Natural killer cell (primary cell): ENCODE measurements around the gene ST6GALNAC4. TPM values are rescaled to one million over a fixed set of nuclear protein-coding genes. Genes with fewer than 3 reads are reported as not detected.

Experiments
- ATAC-seq, 3 donors: fragments of 150-1000 bp in 2 of 3; fragments of 200-7000 bp in 1 of 3; cut with Tn5 transposase; 1 replicate in 1 of 3; 2 replicates in 2 of 3; pipeline ENCODE4 v1.10.0; 2021; ENCODE audit warnings: mild to moderate bottlenecking in 2 of 3, moderate library complexity in 2 of 3
- DNase-seq, 2 donors: peaks; one replicate each; pipeline versions ENCODE4 v3.0.0 to v3.0.0-alpha.2; 2013 to 2021; ENCODE audit warnings: mixed read lengths in 1 of 2
- H3K27ac ChIP-seq: one replicate; pipeline ENCODE4 v1.5.1; 2013; ENCODE audit warnings: mild to moderate bottlenecking, low read length
- H3K27me3 ChIP-seq: one replicate; pipeline ENCODE4 v1.6.1; 2013; ENCODE audit warnings: low read length; ENCODE audit not compliant: control insufficient read depth, insufficient read depth
- H3K36me3 ChIP-seq: one replicate; pipeline ENCODE4 v1.6.1; 2013; ENCODE audit warnings: low read length; ENCODE audit not compliant: control insufficient read depth, insufficient read depth
- H3K4me1 ChIP-seq: one replicate; pipeline ENCODE4 v1.6.1; 2013; ENCODE audit warnings: low read length; ENCODE audit not compliant: control insufficient read depth, insufficient read depth
- H3K4me3 ChIP-seq: one replicate; pipeline ENCODE4 v1.5.1; 2013; ENCODE audit warnings: low read length
- H3K9me3 ChIP-seq: one replicate; pipeline ENCODE4 v1.6.1; 2013; ENCODE audit warnings: low read length; ENCODE audit not compliant: control insufficient read depth, insufficient read depth
- H3K27ac Mint-ChIP-seq, 2 donors: one replicate each; pipeline ENCODE4 v1.8.0; 2022; ENCODE audit warnings: mild to moderate bottlenecking in 2 of 2, mixed read lengths in 2 of 2, moderate library complexity in 1 of 2
- H3K27me3 Mint-ChIP-seq, 2 donors: one replicate each; pipeline ENCODE4 v1.8.0; 2022; ENCODE audit warnings: low read depth in 2 of 2, mixed read lengths in 2 of 2
- H3K36me3 Mint-ChIP-seq: one replicate; pipeline ENCODE4 v1.8.0; 2022; ENCODE audit warnings: mixed read lengths
- H3K4me1 Mint-ChIP-seq, 2 donors: one replicate each; pipeline ENCODE4 v1.8.0; 2022; ENCODE audit warnings: mixed read lengths in 2 of 2
- H3K4me3 Mint-ChIP-seq: one replicate; pipeline ENCODE4 v1.8.0; 2022; ENCODE audit warnings: mild to moderate bottlenecking, moderate library complexity, mixed read lengths
- H3K9me3 Mint-ChIP-seq, 2 donors: one replicate each; pipeline ENCODE4 v1.8.0; 2022; ENCODE audit warnings: mixed read lengths in 2 of 2
- CTCF ChIP-seq: fragments of 200-600 bp; IDR thresholded peaks from one replicate; pipeline ENCODE4 v1.8.0; 2022; ENCODE audit warnings: antibody characterized with exemption
- WGBS: methylation state at CpG from one replicate; pipeline ENCODE4 v1.1.7; 2013; ENCODE audit warnings: missing lambda C conversion rate; ENCODE audit not compliant: insufficient coverage; 5-methylcytosine and 5-hydroxymethylcytosine counted together
- intact Hi-C: fragments of 100-400 bp; cut with micrococcal nuclease; formaldehyde crosslinking; loops from one replicate; pipeline ENCODE4 v1.14.2; 2022
- total RNA-seq, 4 donors: library from RNA; stranded (reverse); fragments of 120-200 nt in 1 of 4; gene quantifications; one replicate each; pipeline versions ENCODE4 v1.2.3 to v1.2.4, GENCODE V29; 2013 to 2022

The ST6GALNAC4 gene
- total RNA-seq, 3 donors from 2014 or later (not counting 1 experiment from before 2014, with no cell fraction given): 18.8 to 33.0 (median 20.4) TPM

DNA sequence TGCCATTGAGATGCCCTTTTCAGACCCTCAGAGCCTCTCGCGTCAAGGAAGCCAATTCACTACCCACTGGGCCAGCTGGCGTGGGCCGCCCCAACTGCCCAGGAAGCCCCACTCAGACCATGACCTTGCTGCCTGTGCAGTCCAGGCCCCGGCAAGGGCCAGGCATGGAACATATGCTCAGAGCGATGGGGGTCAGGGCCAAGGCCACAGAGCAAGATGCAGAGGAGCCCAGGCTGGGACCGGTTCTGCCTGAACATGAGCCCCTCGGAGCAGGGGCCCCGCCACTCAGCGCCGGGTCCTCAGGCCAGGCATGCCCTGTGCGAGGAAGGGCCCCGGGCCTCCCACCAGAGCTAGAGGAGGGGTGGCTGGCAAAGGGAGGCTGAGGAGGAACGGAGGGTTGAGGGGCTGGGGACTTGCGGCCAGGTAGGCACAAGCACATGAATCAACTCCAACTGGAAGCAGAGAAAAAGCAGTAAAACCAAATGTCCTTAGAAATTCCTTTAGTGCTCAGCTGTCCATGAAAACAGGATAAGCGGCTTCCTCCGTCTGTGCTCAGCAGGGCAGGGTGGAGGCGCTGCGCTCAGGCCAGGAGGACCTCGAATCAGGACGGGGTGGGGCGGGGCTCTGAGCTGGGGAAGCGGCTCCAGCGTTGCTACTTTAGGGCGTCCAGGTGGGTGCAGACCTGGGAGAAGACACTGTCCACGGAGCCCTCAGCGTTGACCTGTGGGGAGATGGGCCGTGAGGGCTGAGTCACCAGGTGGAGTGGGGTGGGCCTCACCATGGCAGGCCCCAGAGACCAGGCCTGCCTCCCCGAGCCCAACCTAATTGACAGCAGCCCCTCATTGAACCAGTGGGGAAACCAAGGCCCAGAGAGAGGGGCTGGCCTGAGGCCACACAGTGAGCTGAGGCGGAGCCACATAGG lies 49.2 kb downstream of the ST6GALNAC4 start:
- no peak for TF ChIP-seq CTCF
- 93% methylated on average over 30 of the region's 30 CpGs for WGBS
- Histone ChIP-seq H3K4me1 (peaks cover 37% of the 10 kb centered on the region), H3K4me3 (no peak overlapping the region), H3K27ac (no peak overlapping the region), H3K9me3 (no peaks in the 10 kb centered on the region), H3K27me3 (no peaks in the 10 kb centered on the region), H3K36me3 (no peaks in the 10 kb centered on the region)
- H3K9me3 Mint-ChIP-seq: no peaks in the 10 kb centered on the region
- peaks cover 12 to 21% of the 10 kb centered on the region in 2 donors for H3K4me1 Mint-ChIP-seq
- DNase-seq (no peak), ATAC-seq (no peak)
- no peaks in the 10 kb centered on the region for H3K27me3 Mint-ChIP-seq
- H3K27ac Mint-ChIP-seq: peak overlapping the region in 1 of 2 donors; percentile 76
- intact Hi-C loops: loop anchor here (5.0 to 10.0 kb wide), 3 partner anchors 65 to 363 kb away; partner anchors contain the start of genes CDK9 and FPGS
- H3K4me3 Mint-ChIP-seq: no peak overlapping the region
- no peaks in the 10 kb centered on the region for H3K36me3 Mint-ChIP-seq

GRCh38 chr9:127866535-127866934 lies 50.3 kb downstream of the ST6GALNAC4 start:
- Histone ChIP-seq H3K27ac (no peak overlapping the region), H3K9me3 (no peaks in the 10 kb centered on the region), H3K27me3 (no peaks in the 10 kb centered on the region), H3K4me3 (no peak overlapping the region), H3K4me1 (peaks cover 47% of the 10 kb centered on the region), H3K36me3 (no peaks in the 10 kb centered on the region)
- intact Hi-C loops: loop anchor here (5.0 to 10.0 kb wide), 3 partner anchors 64 to 362 kb away; partner anchors contain the start of genes CDK9 and FPGS
- H3K36me3 Mint-ChIP-seq: no peaks in the 10 kb centered on the region
- no peaks in the 10 kb centered on the region for H3K27me3 Mint-ChIP-seq
- no peak overlapping the region for H3K4me3 Mint-ChIP-seq
- H3K9me3 Mint-ChIP-seq: no peaks in the 10 kb centered on the region
- WGBS: 83% methylated on average over 12 of the region's 13 CpGs
- DNase-seq: no peak
- H3K27ac Mint-ChIP-seq: peak overlapping the region; percentile 1 to 60
- no peak for TF ChIP-seq CTCF
- no peak for ATAC-seq
- peaks cover 14 to 32% of the 10 kb centered on the region in 2 donors for H3K4me1 Mint-ChIP-seq

DNA sequence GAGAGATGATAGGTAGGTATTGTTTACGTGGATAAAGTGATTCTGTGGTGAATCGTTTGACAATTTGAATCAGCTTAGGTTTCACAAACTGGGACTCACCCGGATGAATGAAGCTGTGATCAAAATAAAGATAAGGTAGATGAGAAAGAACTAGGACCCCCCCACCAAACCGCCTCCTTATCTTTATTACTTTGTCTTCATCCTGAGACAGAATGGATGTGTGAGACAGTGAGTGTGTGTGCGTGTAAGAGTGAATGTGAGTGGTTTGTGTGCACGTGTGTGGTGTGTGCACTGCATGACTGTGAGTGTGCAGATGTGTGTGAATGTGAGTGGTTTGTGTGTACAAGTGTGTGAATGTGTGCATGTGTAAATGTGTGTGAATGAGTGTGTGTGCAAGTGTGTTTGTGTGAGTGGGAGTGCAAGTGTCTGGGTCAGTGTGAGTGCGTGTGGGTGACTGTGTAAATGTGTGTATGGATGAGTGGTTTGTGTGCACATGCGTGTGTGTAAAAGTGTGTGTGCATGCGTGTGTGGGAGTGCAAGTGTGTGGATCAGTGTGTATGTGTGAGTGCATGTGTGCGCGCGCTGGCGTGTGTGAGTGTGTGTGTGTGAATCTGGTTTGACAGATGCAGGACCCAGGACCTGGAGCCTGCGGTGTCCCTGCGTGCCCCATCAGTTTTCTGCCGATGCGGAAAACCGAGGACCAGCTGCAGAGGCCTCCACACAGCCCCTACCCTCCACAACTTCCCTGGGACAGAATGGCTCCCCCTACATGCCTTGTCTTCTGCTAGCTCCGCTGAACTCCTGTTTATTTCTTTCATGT lies 51.0 kb downstream of the ST6GALNAC4 start:
- no peak for ATAC-seq
- Histone ChIP-seq H3K4me3 (no peak overlapping the region), H3K36me3 (no peaks in the 10 kb centered on the region), H3K27ac (peak overlapping the region; percentile 57), H3K9me3 (no peaks in the 10 kb centered on the region), H3K4me1 (peaks cover 54% of the 10 kb centered on the region), H3K27me3 (no peaks in the 10 kb centered on the region)
- Mint-ChIP-seq H3K4me3 (no peak overlapping the region), H3K36me3 (no peaks in the 10 kb centered on the region), H3K9me3 (no peaks in the 10 kb centered on the region), H3K4me1 (peaks cover 14 to 39% of the 10 kb centered on the region in 2 donors), H3K27me3 (no peaks in the 10 kb centered on the region), H3K27ac (peak overlapping the region; percentile 60 to 63)
- DNase-seq: peak in 1 of 2 donors; percentile 57
- 75% methylated on average over 17 of the region's 19 CpGs for WGBS
- intact Hi-C loops: loop anchor here (5.0 to 10.0 kb wide), 3 partner anchors 64 to 361 kb away; partner anchors contain the start of genes CDK9 and FPGS
- TF ChIP-seq CTCF: no peak
